K562 (cell line): ENCODE data around the gene HRH4.

Experiments used
- CTCF ChIP-seq, 3 experiments: IDR thresholded peaks in 2 of 3; conservative IDR thresholded peaks in 1 of 3; 2 replicates each; pipeline ENCODE4 v1.5.1; 2011 to 2012; ENCODE audit warnings: low read length in 3 of 3, mild to moderate bottlenecking in 3 of 3, control low read depth in 2 of 3, improper control_type of control experiment in 1 of 3, inconsistent platforms in 1 of 3, low read depth in 1 of 3, mixed read lengths in 1 of 3, moderate library complexity in 1 of 3; ENCODE audit not compliant: insufficient read depth in 2 of 3
- MEF2A ChIP-seq: IDR thresholded peaks from 2 replicates; pipeline ENCODE4 v1.6.1; 2011; ENCODE audit warnings: low read depth, mild to moderate bottlenecking, low read length, moderate library complexity; ENCODE audit not compliant: control insufficient read depth
- NONO ChIP-seq, 2 experiments: fragments of 200-400 bp in 1 of 2; fragments of 450-650 bp in 1 of 2; formaldehyde crosslinking in 1 of 2; IDR thresholded peaks; 2 replicates each; pipeline ENCODE4 v1.6.1; 2017; ENCODE audit warnings: low read depth in 2 of 2, mild to moderate bottlenecking in 2 of 2, moderate library complexity in 2 of 2, low read length in 1 of 2
- POLR2A ChIP-seq: fragments of 450-650 bp; conservative IDR thresholded peaks from 2 replicates; pipeline ENCODE4 v1.6.1; 2016

DNA sequence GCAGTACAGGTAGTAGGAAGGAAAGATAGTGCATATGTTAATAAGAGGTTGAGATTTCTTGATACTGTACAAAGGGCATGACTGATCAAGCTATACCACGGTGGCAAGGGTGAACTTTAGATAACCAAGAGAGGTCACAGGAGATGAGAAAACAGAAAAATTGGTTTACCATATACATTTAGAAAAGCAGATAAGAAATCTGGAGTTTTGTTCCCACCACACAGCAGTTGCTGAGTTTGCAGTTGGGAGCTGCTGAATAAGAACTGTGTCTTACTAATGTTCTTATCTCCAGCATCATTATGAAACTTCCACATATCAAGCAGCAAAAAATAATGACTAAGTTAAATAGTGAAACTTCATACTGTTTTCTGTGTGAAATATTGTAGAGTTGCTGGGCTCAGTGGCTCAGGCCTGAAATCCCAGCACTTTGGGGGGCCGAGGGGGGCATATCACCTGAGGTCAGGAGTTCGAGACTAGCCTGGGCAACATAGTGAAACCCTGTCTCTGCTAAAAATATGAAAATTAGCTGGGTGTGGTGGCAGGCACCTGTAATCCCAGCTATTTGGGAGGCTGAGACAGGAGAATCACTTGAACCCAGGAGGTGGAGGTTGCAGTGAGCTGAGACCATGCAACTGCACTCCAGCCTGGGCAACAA lies 46.0 kb upstream of the HRH4 start:
- TF ChIP-seq MEF2A, result no peak
- TF ChIP-seq CTCF (IDR thresholded peaks at IDR 0.05 in 2 of 3, conservative IDR thresholded peaks at IDR 0.05 in 1 of 3; ENCODE audit: insufficient read depth in 2 of 3, low read depth in 1 of 3, low read length in 3 of 3), result no peak
- TF ChIP-seq NONO (IDR thresholded peaks at IDR 0.05; ENCODE audit: low read depth in 2 of 2, low read length in 1 of 2), result no peak
- TF ChIP-seq POLR2A, result no peak
